BLaER1 treated with 17β-estradiol and CSF1 and Interleukin-3, amounts not matched to agents 10 nM and 100 nM (cell line): ENCODE data around the gene NSMF.
A peak's percentile ranks its signal among the peaks of the same experiment; 100 is the strongest.
"Not testable (repeated sequence)": the region's sequence is repeated elsewhere in the genome, so short reads cannot be mapped to it uniquely, and the experiment has no call there.

Experiments
- H3K27ac ChIP-seq, 11 experiments: shearing (Covaris generic); formaldehyde crosslinking; 2 replicates each; pipeline ENCODE4 v1.8.1; 2022
- H3K27me3 ChIP-seq, 11 experiments: shearing (Covaris generic); formaldehyde crosslinking; 2 replicates each; pipeline ENCODE4 v1.8.1; 2022
- H3K36me3 ChIP-seq, 11 experiments: shearing (Covaris generic); formaldehyde crosslinking; 2 replicates each; pipeline ENCODE4 v1.8.1; 2022
- H3K4me1 ChIP-seq, 10 experiments: shearing (Covaris generic); formaldehyde crosslinking; 2 replicates each; pipeline ENCODE4 v1.8.1; 2022
- H3K4me2 ChIP-seq, 11 experiments: shearing (Covaris generic); formaldehyde crosslinking; 2 replicates each; pipeline ENCODE4 v1.8.1; 2022
- H3K4me3 ChIP-seq, 10 experiments: shearing (Covaris generic); formaldehyde crosslinking; 2 replicates each; pipeline ENCODE4 v1.8.1; 2022
- H3K9ac ChIP-seq, 11 experiments: shearing (Covaris generic); formaldehyde crosslinking; 2 replicates each; pipeline ENCODE4 v1.8.1; 2022
- H3K9me3 ChIP-seq, 11 experiments: shearing (Covaris generic); formaldehyde crosslinking; replicated peaks in 1 of 11; 2 replicates each; pipeline ENCODE4 v1.8.1; 2022
- H4K20me1 ChIP-seq, 11 experiments: shearing (Covaris generic); formaldehyde crosslinking; 2 replicates each; pipeline ENCODE4 v1.8.1; 2022
- Cebpa-rat ChIP-seq, 11 experiments: shearing (Covaris generic); IDR thresholded peaks; 2 replicates each; pipeline ENCODE4 v1.8.1; 2022

NSMF gene

DNA sequence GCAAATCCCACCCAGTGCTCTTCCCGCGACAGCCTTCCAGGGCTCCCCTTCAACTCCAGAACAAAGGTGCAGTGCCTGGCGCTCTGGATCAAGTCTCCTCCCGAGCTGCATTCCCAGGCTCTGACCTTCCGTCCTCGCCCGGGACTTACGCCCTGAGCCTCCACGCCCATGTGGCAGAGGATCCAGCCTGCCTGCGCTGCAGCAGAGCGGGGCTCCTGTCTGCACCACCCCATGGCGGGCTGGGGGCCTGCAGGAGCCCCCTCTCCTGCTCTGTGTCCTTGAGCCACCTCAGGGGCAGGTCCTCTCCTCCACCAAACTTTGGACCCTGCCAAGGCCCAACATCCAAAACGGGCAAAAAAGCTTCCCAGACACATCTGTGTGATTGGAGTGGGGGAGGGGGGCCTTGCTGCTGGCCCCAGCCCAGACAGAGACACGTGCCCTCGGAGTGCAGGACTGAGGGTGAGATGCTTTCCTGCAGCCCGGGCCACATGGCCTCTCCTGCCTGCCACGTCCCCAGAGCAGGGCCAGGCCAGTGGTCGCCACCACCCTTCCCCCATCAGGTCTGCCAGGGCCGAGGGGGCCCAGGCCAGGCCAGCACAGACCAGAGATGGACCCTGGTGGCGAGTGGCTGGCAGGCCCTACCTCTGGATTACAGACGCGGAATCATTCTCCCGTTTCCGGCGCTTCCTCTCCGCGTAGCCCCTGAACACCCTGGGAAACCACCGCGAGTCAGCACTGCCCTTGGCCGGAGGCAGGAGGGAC lies 4.4 kb downstream of the NSMF start:
- Histone ChIP-seq H3K4me1 (peaks cover 67 to 88% (median 82%) of the 10 kb centered on the region in 10 experiments), H3K27ac (peak overlapping the region in 9 of 11 experiments; percentile 15 to 62 (median 42); a peak in 11 of 22 replicates), H3K9ac (peak overlapping the region in 10 of 11 experiments; percentile 23 to 61 (median 48); a peak in 14 of 22 replicates), H4K20me1 (peaks cover 0 to 72% (median 62%) of the 10 kb centered on the region in 11 experiments; a peak in 19 of 22 replicates), H3K4me3 (peak overlapping the region; percentile 29 to 64 (median 50); a peak in 19 of 20 replicates), H3K9me3 (no peaks in the 10 kb centered on the region), H3K27me3 (no peaks in the 10 kb centered on the region), H3K4me2 (peak overlapping the region; percentile 97 to 100 (median 100)), H3K36me3 (peaks cover 0 to 43% (median 23%) of the 10 kb centered on the region in 11 experiments; a peak in 15 of 22 replicates)
- TF ChIP-seq Cebpa-rat (IDR thresholded peaks at IDR 0.05), result no peak

DNA sequence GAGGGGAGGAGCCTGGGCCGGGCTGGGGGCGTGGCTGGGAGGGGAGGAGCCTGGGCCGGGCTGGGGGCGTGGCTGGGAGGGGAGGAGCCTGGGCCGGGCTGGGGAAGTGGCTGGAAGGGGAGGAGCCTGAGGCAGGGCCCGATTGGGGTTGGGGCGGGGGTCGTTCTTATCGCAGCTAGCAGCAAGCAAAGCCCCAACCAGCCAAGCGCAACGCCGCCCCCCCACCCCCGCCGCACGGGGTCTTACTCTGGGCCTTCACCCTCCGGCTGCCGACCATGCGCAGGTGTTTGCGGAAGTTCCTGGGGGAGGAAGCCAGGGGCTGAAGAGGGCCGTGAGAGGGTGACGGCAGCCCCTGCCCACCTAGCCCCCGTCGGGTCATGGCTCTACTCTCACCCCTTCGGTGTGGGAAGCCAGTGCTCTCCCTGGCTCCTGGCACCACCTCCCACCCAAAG lies 5.0 kb downstream of the NSMF start:
- Histone ChIP-seq H3K27me3 (no peaks in the 10 kb centered on the region), H3K27ac (peak overlapping the region in 9 of 11 experiments; percentile 15 to 62 (median 42); a peak in 12 of 22 replicates), H3K4me3 (peak overlapping the region; percentile 29 to 64 (median 50); a peak in 19 of 20 replicates), H3K4me1 (peaks cover 69 to 88% (median 83%) of the 10 kb centered on the region in 10 experiments), H3K4me2 (peak overlapping the region; percentile 97 to 100 (median 100)), H3K9ac (peak overlapping the region in 10 of 11 experiments; percentile 23 to 61 (median 48); a peak in 13 of 22 replicates), H4K20me1 (peaks cover 0 to 78% (median 67%) of the 10 kb centered on the region in 11 experiments; a peak in 19 of 22 replicates), H3K9me3 (no peaks in the 10 kb centered on the region), H3K36me3 (peaks cover 4 to 49% (median 29%) of the 10 kb centered on the region in 11 experiments; a peak in 17 of 22 replicates)
- TF ChIP-seq Cebpa-rat (IDR thresholded peaks at IDR 0.05), result no peak

DNA sequence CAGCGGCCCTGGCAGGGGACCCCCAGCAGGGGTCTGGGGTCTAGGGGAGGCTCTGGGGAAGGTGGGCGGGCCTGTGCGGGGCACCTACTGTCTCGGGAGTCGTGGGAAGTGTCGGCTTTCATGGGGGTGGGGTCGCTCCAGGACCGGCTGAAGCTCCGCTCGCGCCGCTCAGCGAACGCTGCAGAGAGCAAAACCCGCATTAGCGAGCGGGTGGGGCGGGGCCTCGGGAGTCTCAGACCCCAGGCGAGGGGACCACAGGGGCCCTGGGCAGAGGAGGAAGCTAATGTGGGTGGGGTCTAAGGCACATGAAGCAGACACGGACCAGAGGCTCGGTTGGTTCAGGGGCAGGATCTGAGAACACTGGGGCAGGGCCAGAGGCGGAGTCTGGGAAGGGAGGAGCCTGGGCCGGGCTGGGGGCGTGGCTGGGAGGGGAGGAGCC lies 5.5 kb downstream of the NSMF start:
- Histone ChIP-seq H3K4me3 (peak overlapping the region in 7 of 10 experiments; percentile 7 to 44 (median 23); a peak in 8 of 20 replicates), H3K27me3 (no peaks in the 10 kb centered on the region), H3K4me1 (peaks cover 72 to 91% (median 86%) of the 10 kb centered on the region in 10 experiments), H3K4me2 (peak overlapping the region; percentile 63 to 87 (median 79)), H4K20me1 (peaks cover 0 to 82% (median 70%) of the 10 kb centered on the region in 11 experiments; a peak in 19 of 22 replicates), H3K27ac (peak overlapping the region in 1 of 11 experiments; percentile 32; a peak in 1 of 22 replicates), H3K36me3 (peaks cover 7 to 54% (median 35%) of the 10 kb centered on the region in 11 experiments; a peak in 17 of 22 replicates), H3K9ac (peak overlapping the region in 3 of 11 experiments; percentile 14 to 23 (median 22); a peak in 3 of 22 replicates), H3K9me3 (no peaks in the 10 kb centered on the region)
- no peak for TF ChIP-seq Cebpa-rat (IDR thresholded peaks at IDR 0.05)

DNA sequence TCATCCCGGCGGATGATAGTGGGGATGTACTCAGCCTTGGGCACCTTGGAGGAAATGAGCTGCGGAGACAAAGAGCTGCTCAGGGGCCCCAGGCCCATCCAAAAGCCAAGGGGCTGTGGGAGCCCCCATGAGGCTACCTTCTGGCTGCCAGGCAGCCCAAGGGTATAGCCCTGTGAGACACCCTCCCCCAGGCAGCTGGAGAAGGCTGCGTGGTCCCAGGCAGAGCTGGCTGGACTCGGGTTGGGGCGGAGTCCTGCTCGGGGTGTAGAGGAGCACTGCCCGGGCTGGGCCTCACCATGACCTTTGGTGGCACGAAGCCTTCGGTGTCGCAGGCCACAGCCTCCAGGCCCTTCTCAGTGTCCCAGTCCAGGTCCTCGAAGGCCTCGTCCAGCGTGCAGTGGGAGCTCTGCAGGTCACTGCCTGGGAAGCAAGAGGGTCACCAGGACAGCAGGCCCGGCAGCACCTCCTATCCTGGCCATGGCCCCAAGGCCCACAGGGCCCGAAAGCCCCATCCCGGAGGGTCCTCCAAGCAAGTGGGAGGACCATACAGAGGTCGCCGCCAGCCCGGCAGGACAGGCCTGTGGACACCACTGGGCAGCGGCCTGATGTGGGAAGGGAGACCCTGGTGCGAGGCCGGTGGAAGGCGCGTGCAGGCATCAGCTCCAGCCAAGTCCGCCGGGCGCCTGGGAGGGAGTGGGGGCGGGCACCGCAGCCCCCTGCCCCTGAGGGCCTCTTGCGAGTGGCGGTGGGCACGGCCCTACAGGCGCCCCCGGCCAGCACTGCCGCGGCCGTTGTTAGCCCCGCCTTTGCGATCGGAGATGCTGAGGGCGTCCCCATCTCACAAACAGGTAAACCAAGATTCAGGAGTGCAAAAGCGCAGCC lies 6.1 kb downstream of the NSMF start:
- peaks cover 7 to 60% (median 38%) of the 10 kb centered on the region in 11 experiments; a peak in 17 of 22 replicates for H3K36me3 ChIP-seq
- H3K9me3 ChIP-seq, result no peaks in the 10 kb centered on the region
- no peak for TF ChIP-seq Cebpa-rat (IDR thresholded peaks at IDR 0.05)
- H3K4me2 ChIP-seq, result peak overlapping the region; percentile 63 to 87 (median 79)
- H3K27ac ChIP-seq, result peak overlapping the region in 1 of 11 experiments; percentile 32; a peak in 1 of 22 replicates
- H3K9ac ChIP-seq, result peak overlapping the region in 3 of 11 experiments; percentile 14 to 23 (median 22); a peak in 3 of 22 replicates
- peak overlapping the region in 7 of 10 experiments; percentile 7 to 44 (median 23); a peak in 7 of 20 replicates for H3K4me3 ChIP-seq
- peaks cover 73 to 87% (median 81%) of the 10 kb centered on the region in 10 experiments for H3K4me1 ChIP-seq
- H4K20me1 ChIP-seq, result peaks cover 0 to 82% (median 69%) of the 10 kb centered on the region in 11 experiments; a peak in 19 of 22 replicates
- no peaks in the 10 kb centered on the region for H3K27me3 ChIP-seq

DNA sequence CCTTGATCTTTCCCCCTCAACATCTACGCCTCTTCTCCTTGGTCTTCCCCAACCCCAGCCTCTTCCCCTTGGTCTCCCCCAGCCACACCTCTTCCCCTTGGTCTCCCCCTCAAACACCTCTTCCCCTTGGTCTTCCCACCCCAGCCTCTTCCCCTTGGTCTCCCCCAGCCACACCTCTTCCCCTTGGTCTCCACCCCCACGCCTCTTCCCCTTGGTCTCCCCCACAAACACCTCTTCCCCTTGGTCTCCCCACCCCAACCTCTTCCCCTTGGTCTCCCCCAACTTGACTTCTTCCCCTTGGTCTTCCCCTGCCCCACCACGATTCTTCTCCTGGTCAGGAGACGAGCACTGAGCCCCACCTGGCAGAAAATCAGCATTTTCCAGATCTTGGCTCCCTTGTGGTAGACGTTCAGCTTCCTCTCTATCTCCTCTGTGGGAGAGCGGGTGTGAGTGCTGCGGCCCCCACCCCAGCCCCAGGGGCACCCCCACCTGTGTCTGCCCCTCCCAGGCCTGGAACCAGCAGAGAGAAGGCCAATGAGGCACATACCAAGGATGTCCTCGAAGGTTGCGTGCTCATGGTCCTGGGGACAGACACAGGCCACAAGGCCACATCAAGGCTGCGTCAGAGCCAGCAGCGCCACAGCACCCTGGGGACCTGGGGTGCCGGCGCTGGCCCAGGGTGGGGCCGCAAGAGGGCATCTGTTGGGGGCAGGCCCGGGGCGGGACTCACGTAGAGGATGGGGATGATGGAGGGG lies 7.0 kb downstream of the NSMF start:
- Histone ChIP-seq H3K36me3 (peaks cover 7 to 54% (median 34%) of the 10 kb centered on the region in 11 experiments; a peak in 17 of 22 replicates), H4K20me1 (peaks cover 0 to 82% (median 69%) of the 10 kb centered on the region in 11 experiments; a peak in 18 of 22 replicates), H3K4me3 (no peak overlapping the region), H3K4me1 (peaks cover 69 to 87% (median 75%) of the 10 kb centered on the region in 10 experiments), H3K27ac (no peak overlapping the region), H3K4me2 (peak overlapping the region in 9 of 11 experiments; percentile 63 to 87 (median 79); a peak in 18 of 22 replicates), H3K9ac (no peak overlapping the region), H3K9me3 (no peaks in the 10 kb centered on the region), H3K27me3 (no peaks in the 10 kb centered on the region)
- no peak for TF ChIP-seq Cebpa-rat (IDR thresholded peaks at IDR 0.05)

DNA sequence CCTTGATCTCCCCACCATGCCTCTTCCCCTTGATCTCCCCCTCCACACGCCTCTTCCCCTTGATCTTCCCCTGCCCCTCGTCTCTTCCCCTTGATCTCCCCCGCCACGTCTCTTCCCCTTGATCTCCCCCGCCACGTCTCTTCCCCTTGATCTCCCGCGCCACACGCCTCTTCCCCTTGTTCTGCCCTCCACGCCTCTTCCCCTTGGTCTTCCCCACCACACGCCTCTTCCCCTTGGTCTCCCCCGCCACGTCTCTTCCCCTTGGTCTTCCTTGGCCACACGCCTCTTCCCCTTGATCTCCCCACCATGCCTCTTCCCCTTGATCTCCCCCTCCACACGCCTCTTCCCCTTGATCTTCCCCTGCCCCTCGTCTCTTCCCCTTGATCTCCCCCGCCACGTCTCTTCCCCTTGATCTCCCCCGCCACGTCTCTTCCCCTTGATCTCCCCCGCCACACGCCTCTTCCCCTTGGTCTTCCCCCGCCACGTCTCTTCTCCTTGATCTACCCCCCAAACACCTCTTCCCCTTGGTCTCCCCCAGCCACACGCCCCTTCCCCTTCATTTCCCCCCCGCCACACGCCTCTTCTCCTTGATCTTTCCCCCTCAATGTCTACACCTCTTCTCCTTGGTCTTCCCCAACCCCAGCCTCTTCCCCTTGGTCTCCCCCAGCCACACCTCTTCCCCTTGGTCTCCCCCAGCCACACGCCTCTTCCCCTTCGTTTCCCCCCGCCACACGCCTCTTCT lies 7.7 kb downstream of the NSMF start:
- Histone ChIP-seq H3K36me3 (peaks cover 7 to 47% (median 30%) of the 10 kb centered on the region in 11 experiments; a peak in 16 of 22 replicates), H3K4me1 (peaks cover 62 to 87% (median 74%) of the 10 kb centered on the region in 10 experiments)

DNA sequence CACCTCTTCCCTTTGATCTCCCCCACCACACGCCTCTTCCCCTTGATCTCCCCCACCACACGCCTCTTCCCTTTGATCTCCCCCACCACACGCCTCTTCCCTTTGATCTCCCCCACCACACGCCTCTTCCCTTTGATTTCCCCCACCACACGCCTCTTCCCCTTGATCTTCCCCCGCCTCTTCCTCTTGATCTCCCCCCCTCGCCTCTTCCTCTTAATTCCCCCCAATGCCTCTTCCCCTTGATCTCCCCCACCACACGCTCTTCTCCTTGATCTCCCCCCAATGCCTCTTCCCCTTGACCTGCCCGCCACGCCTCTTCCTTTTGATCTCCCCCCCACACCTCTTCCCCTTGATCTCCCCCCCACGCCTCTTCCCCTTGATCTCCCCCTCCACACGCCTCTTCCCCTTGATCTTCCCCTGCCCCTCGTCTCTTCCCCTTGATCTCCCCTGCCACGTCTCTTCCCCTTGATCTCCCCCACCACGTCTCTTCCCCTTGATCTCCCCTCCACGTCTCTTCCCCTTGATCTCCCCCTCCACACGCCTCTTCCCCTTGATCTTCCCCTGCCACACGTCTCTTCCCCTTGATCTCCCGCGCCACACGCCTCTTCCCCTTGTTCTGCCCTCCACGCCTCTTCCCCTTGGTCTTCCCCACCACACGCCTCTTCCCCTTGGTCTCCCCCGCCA lies 8.5 kb downstream of the NSMF start:
- not testable (repeated sequence) for H3K27ac ChIP-seq, H3K27me3 ChIP-seq, H3K9me3 ChIP-seq, H3K9ac ChIP-seq, H3K4me3 ChIP-seq
- Histone ChIP-seq H3K4me2 (peak overlapping the region in 8 of 11 experiments; percentile 10 to 75 (median 66); a peak in 9 of 22 replicates), H4K20me1 (peaks cover 0 to 82% (median 59%) of the 10 kb centered on the region in 11 experiments; a peak in 18 of 22 replicates), H3K4me1 (peaks cover 60 to 87% (median 74%) of the 10 kb centered on the region in 10 experiments), H3K36me3 (peaks cover 7 to 45% (median 30%) of the 10 kb centered on the region in 11 experiments; a peak in 16 of 22 replicates)

More for the DNA sequence above, 7.7 kb downstream of the NSMF start:
- H3K27me3 ChIP-seq, H3K9ac ChIP-seq, H3K27ac ChIP-seq, H3K9me3 ChIP-seq, H3K4me3 ChIP-seq: not testable (repeated sequence)
- H4K20me1 ChIP-seq, result peaks cover 0 to 82% (median 67%) of the 10 kb centered on the region in 11 experiments; a peak in 18 of 22 replicates
- peak overlapping the region in 9 of 11 experiments; percentile 63 to 87 (median 79); a peak in 17 of 22 replicates for H3K4me2 ChIP-seq
